Subcutaneous abdominal adipose tissue (tissue), 5 donors: ENCODE data around the gene PRR22.
A peak's percentile ranks its signal among the peaks of the same experiment; 100 is the strongest.

ENCODE experiments used
- H3K27ac ChIP-seq: one replicate; pipeline ENCODE4 v1.7.0; 2013; ENCODE audit warnings: low read depth, mild to moderate bottlenecking, inconsistent platforms, low read length, moderate library complexity
- H3K27me3 ChIP-seq, 5 donors: one replicate each; pipeline ENCODE4 v1.7.0; 2013; ENCODE audit warnings: low read length in 5 of 5, inconsistent platforms in 1 of 5; ENCODE audit not compliant: control insufficient read depth in 5 of 5, insufficient read depth in 4 of 5
- H3K36me3 ChIP-seq, 5 donors: one replicate each; pipeline ENCODE4 v1.7.0; 2013; ENCODE audit warnings: low read length in 5 of 5; ENCODE audit not compliant: control insufficient read depth in 5 of 5, insufficient read depth in 5 of 5
- H3K4me1 ChIP-seq, 5 donors: one replicate each; pipeline ENCODE4 v1.7.0; 2013; ENCODE audit warnings: low read length in 5 of 5, mild to moderate bottlenecking in 3 of 5, moderate library complexity in 1 of 5; ENCODE audit not compliant: control insufficient read depth in 5 of 5, insufficient read depth in 5 of 5
- H3K4me3 ChIP-seq, 5 donors: one replicate each; pipeline ENCODE4 v1.7.0; 2013; ENCODE audit warnings: low read length in 5 of 5, low read depth in 1 of 5
- H3K9ac ChIP-seq, 5 donors: one replicate each; pipeline ENCODE4 v1.7.0; 2013; ENCODE audit warnings: low read length in 5 of 5, mild to moderate bottlenecking in 4 of 5, moderate library complexity in 3 of 5
- H3K9me3 ChIP-seq, 5 donors: one replicate each; pipeline ENCODE4 v1.7.0; 2013; ENCODE audit warnings: low read length in 5 of 5; ENCODE audit not compliant: control insufficient read depth in 5 of 5
- donor health status: healthy.
- donor health status: healthy.
- donor health status: healthy.
- donor health status: healthy.
- donor health status: healthy.

Gene PRR22

GRCh38 chr19:5826531-5827341 is 42.2 kb upstream of the PRR22 start:
- no peak overlapping the region for H3K27ac ChIP-seq
- peak overlapping the region in 1 of 5 donors; percentile 40 for H3K4me3 ChIP-seq
- H3K9me3 ChIP-seq = no peaks in the 10 kb centered on the region
- H3K9ac ChIP-seq = no peak overlapping the region
- peaks cover 14 to 51% (median 20%) of the 10 kb centered on the region in 5 donors for H3K27me3 ChIP-seq
- H3K36me3 ChIP-seq = no peaks in the 10 kb centered on the region
- H3K4me1 ChIP-seq = peaks cover 0 to 23% (median 7%) of the 10 kb centered on the region in 5 donors

- H3K4me3 ChIP-seq = no peak overlapping the region
- H3K4me1 ChIP-seq = peaks cover 0 to 23% (median 7%) of the 10 kb centered on the region in 5 donors
- H3K9ac ChIP-seq = no peak overlapping the region
- peaks cover 14 to 49% (median 18%) of the 10 kb centered on the region in 5 donors for H3K27me3 ChIP-seq
- H3K27ac ChIP-seq = no peak overlapping the region
- H3K9me3 ChIP-seq = no peaks in the 10 kb centered on the region
- H3K36me3 ChIP-seq = no peaks in the 10 kb centered on the region
These were observed 40.6 kb upstream of the PRR22 start for GRCh38 chr19:5825178-5825577.

GRCh38 chr19:5824751-5825150 is 40.2 kb upstream of the PRR22 start:
- Histone ChIP-seq H3K9me3 (no peaks in the 10 kb centered on the region), H3K4me1 (peaks cover 0 to 23% (median 7%) of the 10 kb centered on the region in 5 donors), H3K36me3 (no peaks in the 10 kb centered on the region), H3K9ac (no peak overlapping the region), H3K4me3 (no peak overlapping the region), H3K27me3 (peaks cover 12 to 46% (median 16%) of the 10 kb centered on the region in 5 donors), H3K27ac (no peak overlapping the region)

GRCh38 chr19:5823579-5824281 is 39.2 kb upstream of the PRR22 start:
- H3K4me1 ChIP-seq = peaks cover 0 to 20% (median 6%) of the 10 kb centered on the region in 5 donors
- no peaks in the 10 kb centered on the region for H3K9me3 ChIP-seq
- no peaks in the 10 kb centered on the region for H3K36me3 ChIP-seq
- peaks cover 6 to 38% (median 10%) of the 10 kb centered on the region in 5 donors for H3K27me3 ChIP-seq
- H3K27ac ChIP-seq = no peak overlapping the region
- H3K9ac ChIP-seq = no peak overlapping the region
- H3K4me3 ChIP-seq = no peak overlapping the region

GRCh38 chr19:5822181-5822844 is 37.8 kb upstream of the PRR22 start:
- no peak overlapping the region for H3K4me3 ChIP-seq
- H3K9me3 ChIP-seq = no peaks in the 10 kb centered on the region
- peaks cover 3 to 34% (median 7%) of the 10 kb centered on the region in 5 donors for H3K27me3 ChIP-seq

GRCh38 chr19:5821521-5822180 is 37.1 kb upstream of the PRR22 start:
- Histone ChIP-seq H3K27ac (no peak overlapping the region), H3K4me1 (peaks cover 0 to 4% (median 0%) of the 10 kb centered on the region in 5 donors), H3K4me3 (no peak overlapping the region), H3K36me3 (no peaks in the 10 kb centered on the region), H3K9me3 (no peaks in the 10 kb centered on the region), H3K9ac (no peak overlapping the region), H3K27me3 (peaks cover 3 to 29% (median 7%) of the 10 kb centered on the region in 5 donors)

More at GRCh38 chr19:5822181-5822844, 37.8 kb upstream of the PRR22 start:
- H3K36me3 ChIP-seq = no peaks in the 10 kb centered on the region
- no peak overlapping the region for H3K27ac ChIP-seq
- H3K4me1 ChIP-seq = peaks cover 0 to 9% (median 0%) of the 10 kb centered on the region in 5 donors
- H3K9ac ChIP-seq = no peak overlapping the region

- H3K27me3 ChIP-seq = peaks cover 3 to 29% (median 7%) of the 10 kb centered on the region in 5 donors
- no peak overlapping the region for H3K4me3 ChIP-seq
- no peak overlapping the region for H3K27ac ChIP-seq
These were observed 36.2 kb upstream of the PRR22 start for GRCh38 chr19:5820785-5821184.

GRCh38 chr19:5818594-5818993 is 34.0 kb upstream of the PRR22 start:
- no peak overlapping the region for H3K27ac ChIP-seq
- H3K9ac ChIP-seq = no peak overlapping the region
- H3K4me1 ChIP-seq = no peaks in the 10 kb centered on the region
- no peaks in the 10 kb centered on the region for H3K9me3 ChIP-seq
- no peak overlapping the region for H3K4me3 ChIP-seq
- H3K27me3 ChIP-seq = peaks cover 7 to 30% (median 10%) of the 10 kb centered on the region in 5 donors
- no peaks in the 10 kb centered on the region for H3K36me3 ChIP-seq

More at GRCh38 chr19:5820785-5821184, 36.2 kb upstream of the PRR22 start:
- no peaks in the 10 kb centered on the region for H3K9me3 ChIP-seq
- no peak overlapping the region for H3K9ac ChIP-seq
- H3K4me1 ChIP-seq = no peaks in the 10 kb centered on the region
- H3K36me3 ChIP-seq = no peaks in the 10 kb centered on the region

GRCh38 chr19:5817218-5817617 is 32.7 kb upstream of the PRR22 start:
- no peaks in the 10 kb centered on the region for H3K36me3 ChIP-seq
- H3K4me1 ChIP-seq = no peaks in the 10 kb centered on the region
- H3K27me3 ChIP-seq = peaks cover 7 to 24% (median 10%) of the 10 kb centered on the region in 5 donors
- H3K9me3 ChIP-seq = no peaks in the 10 kb centered on the region
- H3K27ac ChIP-seq = no peak overlapping the region
- no peak overlapping the region for H3K9ac ChIP-seq
- no peak overlapping the region for H3K4me3 ChIP-seq
